COLO668 (cell line): Measurements from ENCODE around the gene MT1G.
"Not testable (repeated sequence)": the region's sequence is repeated elsewhere in the genome, so short reads cannot be mapped to it uniquely, and the experiment has no call there.

Experiments used
- DNase-seq: peaks from one replicate; lab custom pipeline; 2025; ENCODE audit not compliant: unreplicated experiment; lab: John Stamatoyannopoulos, UW

MT1G gene

DNA sequence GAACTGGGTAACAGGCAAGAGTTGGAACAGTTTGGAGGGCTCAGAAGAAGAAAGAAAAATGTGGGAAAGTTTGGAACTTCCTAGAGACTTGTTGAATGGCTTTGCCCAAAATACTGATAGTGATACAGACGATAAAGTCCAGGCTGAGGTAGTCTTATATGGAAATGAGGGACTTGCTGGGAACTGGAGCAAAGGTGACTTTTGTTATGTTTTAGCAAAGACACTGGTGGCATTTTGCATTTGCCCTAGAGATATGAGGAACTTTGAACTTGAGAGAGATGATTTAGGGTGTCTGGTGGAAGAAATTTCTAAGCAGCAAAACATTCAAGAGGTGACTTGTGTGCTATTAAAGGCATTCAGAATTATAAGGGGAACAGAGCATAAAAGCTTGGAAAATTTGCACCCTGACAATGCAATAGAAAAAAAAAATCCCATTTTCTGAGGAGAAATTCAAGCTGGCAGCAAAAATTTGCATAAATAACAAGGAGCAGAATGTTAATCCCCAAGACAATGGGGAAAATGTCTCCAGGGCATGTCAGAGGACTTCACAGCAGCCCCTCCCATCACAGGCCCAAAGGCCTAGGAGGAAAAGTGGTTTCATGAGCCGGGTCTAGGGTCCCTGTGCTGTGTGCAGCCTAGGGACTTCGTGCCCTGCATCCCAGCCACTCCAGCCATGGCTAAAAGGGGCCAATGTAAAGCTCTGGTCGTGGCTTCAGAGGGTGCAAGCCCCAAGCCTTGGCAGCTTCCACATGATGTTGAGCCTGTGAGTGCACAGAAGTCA is 46.0 kb downstream of the MT1G start:
- DNase-seq = not testable (repeated sequence)

DNA sequence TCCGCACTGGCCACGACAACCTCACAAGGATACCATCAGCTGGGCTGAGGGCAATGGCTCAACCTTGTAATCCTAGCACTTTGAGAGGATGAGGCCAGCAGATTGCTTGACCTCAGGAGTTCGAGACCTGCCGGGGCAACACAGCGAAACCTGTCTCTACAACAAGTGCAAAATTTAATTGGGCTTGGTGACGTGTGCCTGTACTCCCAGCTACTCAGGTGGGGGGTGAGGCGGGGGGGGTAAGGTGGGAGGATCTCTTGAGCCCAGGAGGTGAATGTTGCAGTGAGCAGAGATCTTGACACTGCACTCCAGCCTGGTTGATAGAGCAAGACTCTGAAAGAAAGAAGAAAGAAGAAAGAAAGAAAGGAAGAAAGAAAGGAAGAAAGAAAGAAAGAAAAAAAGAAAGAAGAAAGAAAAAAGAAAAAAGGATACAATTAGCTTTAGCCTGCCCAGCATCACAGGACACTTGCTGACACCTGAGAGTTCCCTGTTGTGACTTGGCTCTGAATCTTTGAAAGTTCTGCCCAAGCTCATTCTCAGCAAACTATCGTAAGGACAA is 47.4 kb downstream of the MT1G start:
- no peak for DNase-seq

GRCh38 chr16:56618138-56618537 is 49.7 kb downstream of the MT1G start:
- DNase-seq = no peak

GRCh38 chr16:56617212-56618085 is 50.4 kb downstream of the MT1G start:
- peak; percentile 36 for DNase-seq
